ENCODE data around the gene PDE6H.

The PDE6H gene

GRCh38 chr12:14959916-14960496 lies 12.8 kb upstream of the PDE6H start:
- no peak for DNase-seq (ENCODE audit: low read depth)
- TF ChIP-seq CTCF (IDR thresholded peaks at IDR 0.05; ENCODE audit: insufficient read depth, low read depth, low read length, missing control alignments) = no peak
- peak overlapping the region; percentile 98 for H3K4me3 ChIP-seq (ENCODE audit: low read depth, low read length)

DNA sequence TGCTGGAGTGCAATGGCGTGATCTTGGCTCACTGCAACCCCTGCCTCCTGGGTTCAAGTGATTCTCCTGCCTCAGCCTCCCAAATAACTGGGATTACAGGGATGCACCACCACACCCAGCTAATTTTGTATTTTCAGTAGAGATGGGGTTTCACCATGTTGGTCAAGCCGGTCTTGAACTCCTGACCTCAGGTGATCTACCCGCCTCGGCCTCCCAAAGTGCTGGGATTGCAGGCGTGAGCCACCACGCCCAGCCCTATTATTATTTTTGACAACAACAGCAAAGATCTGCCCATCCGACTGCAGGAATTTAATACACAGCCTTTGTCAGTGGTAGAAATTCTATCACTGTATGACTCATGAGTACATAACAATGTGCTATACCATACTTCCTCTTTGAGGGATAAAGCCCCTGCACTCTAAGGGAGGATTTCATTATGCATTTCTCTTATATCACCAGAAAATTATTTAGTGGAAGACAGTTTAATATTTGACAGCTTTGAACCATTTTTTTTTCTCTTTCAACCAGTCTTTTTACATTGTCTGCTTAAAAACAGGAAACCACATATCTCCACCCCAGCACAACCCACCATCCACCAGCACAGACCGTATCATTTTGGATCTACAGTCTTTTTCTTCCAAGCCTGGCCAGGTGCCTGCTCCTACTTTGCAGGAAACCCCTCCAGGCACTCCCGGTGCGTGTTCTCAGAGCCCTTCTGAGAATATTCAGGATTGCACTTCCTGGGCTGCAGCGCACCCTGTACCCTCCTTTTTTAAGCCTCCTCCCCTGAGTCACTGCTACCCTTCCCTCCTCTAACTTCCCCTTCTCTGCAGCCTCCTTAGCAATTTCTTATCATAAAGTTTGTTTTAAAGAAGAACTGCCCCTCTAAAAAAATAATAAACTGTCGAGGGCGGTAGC lies 12.0 kb upstream of the PDE6H start:
- H3K4me3 ChIP-seq (ENCODE audit: low read depth, low read length) = peak overlapping the region; percentile 98
- DNase-seq (ENCODE audit: low read depth) = peak; percentile 53
- no peak for TF ChIP-seq CTCF (IDR thresholded peaks at IDR 0.05; ENCODE audit: insufficient read depth, low read depth, low read length, missing control alignments)

- TF ChIP-seq CTCF (IDR thresholded peaks at IDR 0.05; ENCODE audit: insufficient read depth, low read depth, low read length, missing control alignments) = no peak
- DNase-seq (ENCODE audit: low read depth) = peak; percentile 93
- H3K4me3 ChIP-seq (ENCODE audit: low read depth, low read length) = peak within 1 kb of the TSS; percentile 98
Observed at GRCh38 chr12:14961466-14962152, 11.2 kb upstream of the PDE6H start, which contains the start of gene ARHGDIB. ARHGDIB (minus strand) TSS chr12:14961601; CDS start chr12:14950712, 10,889 bp downstream.

- H3K4me3 ChIP-seq (ENCODE audit: low read depth, low read length) = peak overlapping the region; percentile 98
- peak; percentile 34 for DNase-seq (ENCODE audit: low read depth)
- no peak for TF ChIP-seq CTCF (IDR thresholded peaks at IDR 0.05; ENCODE audit: insufficient read depth, low read depth, low read length, missing control alignments)
Observed at GRCh38 chr12:14962153-14962539, 10.7 kb upstream of the PDE6H start.

DNA sequence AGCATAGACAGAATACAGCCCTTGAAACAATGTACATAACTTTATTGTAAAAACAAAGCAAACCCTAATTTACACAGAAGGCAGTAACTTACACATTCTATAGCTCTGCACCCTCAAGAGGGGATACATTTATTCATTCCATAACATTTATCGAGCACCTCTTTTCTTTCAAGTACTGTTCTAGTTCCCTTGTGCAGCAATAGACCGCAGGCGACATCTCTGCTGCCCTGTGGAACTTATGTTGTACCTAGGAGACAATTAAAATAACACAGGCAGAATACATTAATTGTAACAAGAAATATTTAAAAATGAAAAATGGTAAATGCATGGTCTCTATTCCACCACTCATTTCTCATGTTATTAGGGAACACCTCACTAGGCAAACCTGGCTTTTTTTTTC lies 10.0 kb upstream of the PDE6H start:
- TF ChIP-seq CTCF (IDR thresholded peaks at IDR 0.05; ENCODE audit: insufficient read depth, low read depth, low read length, missing control alignments) = no peak
- peak overlapping the region; percentile 98 for H3K4me3 ChIP-seq (ENCODE audit: low read depth, low read length)
- DNase-seq (ENCODE audit: low read depth) = no peak

DNA sequence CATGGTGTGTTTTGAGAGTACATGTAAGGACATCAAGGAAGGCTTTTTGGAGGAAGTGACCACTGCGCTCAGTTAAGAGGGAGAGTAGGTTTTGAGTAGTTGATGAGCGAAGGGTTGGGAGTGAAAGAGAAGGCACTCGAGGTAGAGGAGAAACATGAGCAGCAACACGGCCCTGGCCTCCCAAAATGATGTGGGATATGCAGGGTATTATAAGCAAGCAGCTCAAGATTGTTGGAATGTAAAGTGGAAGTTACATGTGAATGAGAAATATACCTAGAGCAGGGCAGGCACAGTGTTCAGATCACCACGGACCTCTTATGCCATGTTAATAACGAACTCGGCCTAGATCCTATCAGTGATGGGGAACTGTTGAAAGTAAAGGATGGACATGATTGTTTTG lies 9.3 kb upstream of the PDE6H start:
- TF ChIP-seq CTCF (IDR thresholded peaks at IDR 0.05; ENCODE audit: insufficient read depth, low read depth, low read length, missing control alignments) = no peak
- DNase-seq (ENCODE audit: low read depth) = no peak

More for the DNA sequence above, 9.3 kb upstream of the PDE6H start:
- H3K4me3 ChIP-seq (ENCODE audit: low read depth, low read length) = no peak overlapping the region
